GM19239 (cell line): ENCODE data around the gene ATP2B1.
"Not testable (repeated sequence)": the region's sequence is repeated elsewhere in the genome, so short reads cannot be mapped to it uniquely, and the experiment has no call there.

ENCODE experiments used
- DNase-seq: peaks from one replicate; pipeline ENCODE4 v3.0.0; 2011; ENCODE audit warnings: low spot score; ENCODE audit not compliant: insufficient read length
- FAIRE-seq: peaks from 2 replicates; lab custom pipeline; 2011; peaks lifted over from hg19 to GRCh38; lab: Jason Lieb, UNC

The ATP2B1 gene

DNA sequence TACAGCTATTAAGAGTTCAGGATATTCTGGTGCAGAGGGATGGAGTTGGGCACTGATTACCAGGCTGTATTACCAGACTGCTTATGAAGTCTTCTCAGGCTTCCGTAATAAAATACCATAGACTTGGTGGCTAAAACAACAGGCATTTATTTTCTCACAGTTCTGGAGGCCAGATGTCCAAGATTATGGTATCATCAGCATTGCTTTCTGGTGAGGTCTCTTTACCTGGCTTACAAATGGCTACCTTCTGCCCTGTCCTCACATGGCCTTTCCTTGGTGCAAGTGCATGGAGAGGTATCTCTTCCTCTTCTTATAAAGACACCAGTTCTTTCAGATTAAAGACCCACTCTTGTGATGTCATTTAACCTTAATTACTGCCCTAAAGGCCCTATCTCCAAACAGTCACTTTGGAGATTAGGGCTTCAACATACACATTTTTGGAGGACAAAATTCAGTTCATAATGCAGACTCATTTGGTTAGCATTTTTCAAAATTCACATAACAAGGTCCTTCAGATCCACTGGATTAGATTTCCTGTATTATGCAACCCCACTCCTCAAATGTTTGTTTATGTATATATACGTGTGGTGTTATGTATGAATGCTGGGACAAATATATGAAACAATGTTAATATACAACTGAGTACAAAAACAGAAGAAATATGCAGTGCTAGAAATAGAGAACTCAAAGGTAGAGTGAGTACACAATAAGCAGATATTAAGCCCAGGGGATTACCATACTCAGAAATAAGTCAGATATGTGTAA is 9.3 kb upstream of the ATP2B1 start:
- FAIRE-seq: no peak

GRCh38 chr12:89712706-89713105 is 4.1 kb upstream of the ATP2B1 start:
- no peak for DNase-seq
- FAIRE-seq: no peak

More for the DNA sequence above, 9.3 kb upstream of the ATP2B1 start:
- DNase-seq: no peak

DNA sequence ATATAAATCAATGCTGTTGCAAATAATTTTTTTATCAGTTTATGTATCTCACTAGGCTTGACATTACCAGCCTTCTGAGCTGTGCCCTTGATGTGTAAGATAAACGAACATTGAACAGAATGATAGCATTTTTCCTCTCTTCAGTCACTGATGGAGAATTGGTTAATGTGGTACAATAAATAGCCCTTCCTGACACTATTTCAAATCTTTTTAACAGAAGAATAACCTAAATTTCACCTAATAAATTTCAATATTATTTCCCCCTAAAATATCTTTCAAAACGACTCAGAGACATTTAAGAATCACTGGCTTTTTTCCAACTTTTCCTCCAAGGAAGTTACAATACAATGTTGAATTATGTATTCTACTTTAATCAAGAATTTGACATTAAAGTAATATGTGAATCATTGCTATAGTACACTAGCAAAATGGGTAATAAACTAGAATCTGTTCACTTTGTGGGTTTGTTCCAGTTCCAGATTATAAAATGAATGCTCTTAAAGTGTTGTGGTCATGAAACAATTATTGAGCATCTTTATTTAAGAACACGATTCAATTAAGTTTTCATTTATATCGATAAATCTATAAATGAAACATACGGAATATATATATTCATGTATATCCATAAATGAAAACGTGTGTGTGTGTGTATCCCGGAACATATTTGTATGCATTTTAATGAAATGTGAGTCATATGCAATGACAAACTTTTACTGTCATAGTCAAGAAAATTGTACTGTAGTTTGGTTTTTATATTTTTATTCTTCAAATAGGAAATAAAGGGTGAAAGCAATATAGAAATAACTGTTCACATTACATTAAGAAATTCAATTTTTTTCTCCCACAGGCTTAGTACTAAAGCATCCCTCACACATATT is 2.5 kb upstream of the ATP2B1 start:
- no peak for FAIRE-seq
- DNase-seq: no peak

GRCh38 chr12:89709995-89710872 is 1.6 kb upstream of the ATP2B1 start:
- DNase-seq (no peak), FAIRE-seq (peak; percentile 53)

GRCh38 chr12:89709157-89709994 is 738 bp upstream of the ATP2B1 start:
- DNase-seq (peak; percentile 79), FAIRE-seq (peak; percentile 96)

- peak; percentile 70 for FAIRE-seq
Observed at GRCh38 chr12:89707703-89708564, 704 bp downstream of the ATP2B1 start.

DNA sequence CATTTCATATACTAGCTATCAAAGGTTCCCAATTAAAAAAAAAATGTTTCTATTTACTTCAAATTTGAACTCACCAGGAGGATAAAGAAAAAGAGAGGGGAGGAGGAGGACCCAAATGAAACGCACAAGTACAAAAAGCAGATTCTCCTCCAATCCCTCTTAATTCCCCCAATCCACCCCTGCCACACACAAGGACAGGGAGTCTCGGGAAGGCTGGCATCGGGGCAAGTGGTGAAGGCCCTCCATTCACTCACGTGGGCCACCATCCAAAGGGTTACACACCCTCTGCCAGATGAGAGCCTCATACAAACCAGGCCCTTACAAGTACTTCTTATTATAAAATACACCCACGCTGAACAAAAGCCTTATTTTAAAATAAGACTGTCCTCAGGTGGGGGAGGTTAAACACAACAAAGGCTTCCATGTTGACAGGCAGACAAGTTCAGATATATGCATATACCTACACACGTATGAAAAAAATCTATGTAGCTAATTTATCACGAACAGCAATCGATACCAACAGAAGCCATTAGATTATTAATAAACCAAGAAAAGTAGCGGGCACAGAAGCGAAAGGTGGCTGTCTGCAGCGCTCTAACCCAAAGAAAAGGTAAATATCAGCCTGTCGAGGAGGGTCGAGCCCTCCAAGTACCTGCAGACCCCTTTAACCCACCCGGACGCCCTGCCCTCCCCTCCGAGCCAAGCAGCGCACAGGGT is 1.5 kb downstream of the ATP2B1 start:
- no peak for DNase-seq
- peak; percentile 67 for FAIRE-seq

More at GRCh38 chr12:89707703-89708564, 704 bp downstream of the ATP2B1 start:
- no peak for DNase-seq

- DNase-seq (no peak), FAIRE-seq (peak; percentile 14)
Observed at GRCh38 chr12:89706551-89706950, 2.1 kb downstream of the ATP2B1 start.

DNA sequence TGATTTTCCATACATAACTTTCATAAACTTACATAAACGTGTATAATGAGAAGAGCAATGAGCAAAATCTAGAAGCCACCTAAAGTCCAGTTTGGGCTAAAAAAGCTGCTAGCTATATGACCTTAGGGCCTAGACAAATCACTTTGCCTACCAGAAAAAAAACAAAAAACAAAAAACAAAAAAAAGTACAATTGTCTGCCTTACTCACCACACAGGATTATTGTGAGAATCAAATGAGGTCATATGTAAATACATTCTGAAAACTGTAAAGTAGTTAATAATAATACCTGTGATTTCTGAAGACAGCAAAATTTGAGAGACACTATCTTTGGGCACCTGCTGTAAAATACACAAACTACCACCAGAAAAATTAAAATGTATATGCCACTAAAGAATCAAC is 4.2 kb downstream of the ATP2B1 start:
- DNase-seq (no peak), FAIRE-seq (peak; percentile 81)

DNA sequence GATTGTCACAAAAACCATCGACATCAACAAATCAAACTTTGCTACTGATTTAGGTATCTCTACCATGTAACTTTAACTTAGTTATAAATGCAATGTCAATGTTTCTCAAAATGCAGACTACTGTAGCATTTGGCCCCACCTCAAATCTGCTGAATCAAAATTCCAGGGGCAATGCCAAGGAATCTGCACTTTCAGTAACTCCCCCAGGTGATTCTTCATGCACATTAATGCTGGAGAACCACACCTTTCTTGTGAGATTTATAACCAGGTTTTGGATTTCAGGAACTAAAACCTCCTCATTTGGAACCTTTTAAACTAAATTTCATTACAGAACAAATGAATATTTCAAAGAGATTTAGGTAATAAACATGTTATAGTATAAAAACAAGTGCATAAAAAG is 4.9 kb downstream of the ATP2B1 start:
- DNase-seq (no peak), FAIRE-seq (no peak)

DNA sequence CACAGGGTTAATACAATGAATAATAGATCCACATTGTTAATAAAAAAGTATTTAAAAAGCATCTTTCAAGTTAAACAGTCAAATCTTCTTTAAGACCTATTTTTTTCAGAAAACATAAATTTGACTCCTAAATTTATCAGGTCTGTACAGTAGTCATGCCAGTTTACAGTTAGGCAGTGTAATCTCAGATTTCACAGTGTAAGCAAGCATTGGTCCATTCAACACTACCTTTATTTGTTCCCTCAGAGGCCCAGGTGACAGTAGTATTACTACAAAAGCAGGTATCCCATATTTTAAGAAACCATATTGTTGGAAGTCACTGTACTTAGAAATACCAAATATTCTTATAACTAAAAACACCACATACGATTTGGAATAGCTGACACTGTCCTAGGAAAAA is 6.1 kb downstream of the ATP2B1 start:
- FAIRE-seq (peak; percentile 21), DNase-seq (no peak)

GRCh38 chr12:89701606-89702206 is 6.9 kb downstream of the ATP2B1 start:
- FAIRE-seq (peak; percentile 76), DNase-seq (no peak)

DNA sequence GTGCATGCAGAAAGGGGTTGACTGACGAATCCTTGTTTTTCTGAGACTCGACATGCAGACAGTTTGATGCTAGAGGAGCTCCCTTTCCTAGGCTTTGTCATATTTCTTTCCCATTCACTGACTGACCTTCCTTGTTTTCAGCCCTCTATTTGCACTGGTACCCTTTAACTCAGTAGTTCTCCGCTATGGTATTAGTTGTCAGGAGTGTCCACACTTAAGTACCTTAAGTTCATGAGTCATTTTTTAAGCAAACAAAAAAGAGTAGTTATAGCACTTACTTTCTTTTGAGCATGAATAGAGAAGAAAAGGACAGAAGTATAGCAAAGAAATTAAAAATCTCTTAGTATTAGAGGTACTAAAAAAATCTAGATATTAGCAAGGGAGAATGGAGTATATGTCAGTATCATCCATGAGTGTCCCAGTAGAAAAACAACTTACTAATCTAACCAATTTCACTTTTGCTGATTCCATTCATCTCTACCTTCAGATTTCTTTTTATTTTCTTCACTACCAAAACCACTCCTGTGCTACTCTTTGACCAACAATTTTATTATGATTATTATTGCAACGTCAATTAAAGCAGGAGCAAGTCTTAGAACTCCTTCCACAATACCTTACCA is 8.3 kb downstream of the ATP2B1 start:
- no peak for DNase-seq
- FAIRE-seq: no peak

DNA sequence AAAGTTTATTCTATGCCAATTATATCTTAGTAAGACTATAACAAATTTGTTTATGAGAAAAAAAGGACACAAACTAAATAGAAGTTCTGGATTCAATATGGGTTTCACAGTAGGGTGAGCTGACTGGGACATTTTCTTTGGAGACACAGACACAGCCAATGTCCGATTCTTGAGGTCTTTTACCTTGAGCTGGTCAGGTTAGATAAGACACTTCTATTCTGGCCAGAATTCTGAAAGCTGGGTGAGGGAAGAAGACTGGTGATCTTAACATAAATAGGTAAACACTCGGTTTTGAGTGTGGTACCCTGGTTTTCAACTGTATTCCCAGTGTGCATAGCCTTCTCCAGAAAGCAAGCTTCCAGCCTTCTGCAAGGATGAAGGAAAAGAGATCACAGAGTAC is 10.0 kb downstream of the ATP2B1 start:
- FAIRE-seq: no peak
- DNase-seq: no peak

- not testable (repeated sequence) for DNase-seq, FAIRE-seq
Observed at GRCh38 chr12:89697728-89698127, 10.9 kb downstream of the ATP2B1 start.

- DNase-seq (no peak), FAIRE-seq (peak; percentile 8)
Observed at GRCh38 chr12:89697296-89697695, 11.3 kb downstream of the ATP2B1 start.

DNA sequence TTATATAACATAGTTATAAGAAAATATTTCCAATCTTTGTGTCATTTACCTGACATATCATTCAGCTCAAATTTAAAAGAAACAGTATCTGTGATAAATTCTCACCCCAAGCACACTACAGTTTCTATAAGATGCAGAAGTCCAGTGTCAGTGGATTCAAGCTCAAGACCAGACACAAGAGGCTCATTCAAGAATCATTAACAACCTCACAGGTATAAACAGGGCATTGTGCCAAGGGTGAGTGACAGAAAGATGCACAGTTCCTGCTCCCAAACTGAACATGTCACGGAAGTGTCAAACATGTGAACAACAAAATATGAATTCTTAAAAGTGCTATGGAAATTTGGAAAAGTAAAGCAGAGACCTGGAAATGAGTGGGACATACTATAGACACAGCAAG is 12.8 kb downstream of the ATP2B1 start:
- FAIRE-seq: no peak
- no peak for DNase-seq
